HG03432 (cell line): ENCODE results near the gene RASSF1.
A peak's percentile ranks its signal among the peaks of the same experiment; 100 is the strongest.

Source experiments
- ATAC-seq: cut with Tn5 transposase; IDR thresholded peaks from one replicate; pipeline ENCODE4 v1.9.1; 2021; ENCODE audit warnings: mild to moderate bottlenecking, moderate library complexity; ENCODE audit not compliant: unreplicated experiment

Gene RASSF1

GRCh38 chr3:50302095-50303012, 38.3 kb downstream of the RASSF1 start:
- no peak for ATAC-seq

GRCh38 chr3:50300681-50301254, 39.9 kb downstream of the RASSF1 start:
- ATAC-seq: no peak

DNA sequence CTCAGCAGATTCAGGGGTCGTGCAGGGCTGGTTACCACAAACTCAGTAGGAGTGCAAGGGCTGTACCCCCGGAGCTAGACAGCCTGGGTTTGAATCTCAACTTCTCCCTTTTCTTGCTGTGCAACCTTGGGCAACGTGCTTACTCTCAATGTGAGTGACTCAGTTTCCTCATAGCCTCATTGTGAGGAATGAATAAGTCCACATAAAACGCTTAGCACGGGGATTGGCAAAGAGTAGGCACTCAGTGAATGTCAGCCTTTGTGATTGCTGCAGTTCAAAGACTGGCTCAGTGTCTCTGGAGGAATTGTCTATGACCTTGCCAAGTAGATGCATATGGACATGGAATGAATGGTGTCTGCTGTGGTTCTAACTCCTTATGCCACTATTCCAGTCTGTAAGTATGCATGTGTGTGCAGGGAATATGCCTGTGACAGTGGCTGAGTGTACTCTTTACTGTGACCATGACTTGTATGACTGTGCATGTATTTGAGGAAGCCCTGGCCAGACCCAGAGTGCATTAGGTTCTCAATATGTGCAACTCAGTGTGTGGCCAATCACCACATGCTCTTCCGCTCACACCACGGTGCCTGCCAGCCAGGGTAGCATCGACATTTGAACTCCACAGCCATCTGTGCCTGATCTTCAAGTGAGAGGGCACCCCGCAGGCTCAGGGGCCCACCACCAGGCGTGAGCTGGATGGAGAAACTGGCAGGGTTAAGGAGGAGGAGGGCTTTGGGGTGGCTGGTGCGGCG, 40.5 kb downstream of the RASSF1 start:
- ATAC-seq: no peak

- ATAC-seq: no peak
Observed at GRCh38 chr3:50299638-50299928, 41.1 kb downstream of the RASSF1 start.

DNA sequence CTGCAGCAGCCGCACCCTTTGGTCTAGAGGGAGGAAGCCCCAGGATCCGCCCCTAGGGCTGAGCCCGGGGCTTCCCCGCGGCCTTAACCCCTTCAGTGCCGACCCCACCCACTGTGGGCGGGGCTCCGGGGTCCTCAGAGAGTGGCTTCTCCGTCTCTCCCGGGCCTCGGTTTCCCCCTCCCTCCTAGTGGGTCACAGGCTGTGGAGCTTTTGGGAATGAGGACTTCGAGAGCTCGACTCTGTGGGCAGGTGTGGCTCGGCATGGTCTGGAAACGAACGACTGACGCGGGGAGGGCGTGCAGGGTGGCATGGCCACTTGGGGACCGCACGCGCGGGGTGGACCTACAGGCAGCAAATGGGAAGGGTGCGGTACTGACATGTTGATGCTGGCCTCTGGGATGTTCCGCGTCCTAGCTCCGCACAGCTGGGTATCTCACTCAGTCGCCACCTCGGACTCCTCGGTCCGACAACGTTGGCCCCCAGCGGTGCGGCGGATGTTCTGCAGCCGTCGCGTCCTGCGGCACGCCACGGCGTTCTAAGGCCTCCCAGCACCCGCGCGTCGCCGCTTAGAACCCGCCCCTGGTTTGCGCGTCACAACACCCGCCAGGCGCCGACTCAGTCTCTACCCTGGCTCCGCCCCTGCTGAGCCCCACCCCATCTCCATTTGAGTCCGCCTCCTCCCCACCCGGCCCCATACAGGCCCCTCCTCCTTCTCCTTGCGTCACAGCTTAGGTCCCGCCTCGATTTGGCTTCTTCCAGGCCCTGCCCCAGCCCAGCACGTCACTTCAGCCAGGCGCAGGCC, 41.6 kb downstream of the RASSF1 start, which contains the start of the genes HYAL3 and NAA80:
Gene HYAL3 (minus strand): TSS at position 570 of the 802 bp plus-strand sequence. CDS start 3,803 bp downstream, outside the sequence.
Gene NAA80 (minus strand): TSS at position 570 of the 802 bp plus-strand sequence. CDS start 1,942 bp downstream, outside the sequence.
- ATAC-seq: peak; percentile 88

DNA sequence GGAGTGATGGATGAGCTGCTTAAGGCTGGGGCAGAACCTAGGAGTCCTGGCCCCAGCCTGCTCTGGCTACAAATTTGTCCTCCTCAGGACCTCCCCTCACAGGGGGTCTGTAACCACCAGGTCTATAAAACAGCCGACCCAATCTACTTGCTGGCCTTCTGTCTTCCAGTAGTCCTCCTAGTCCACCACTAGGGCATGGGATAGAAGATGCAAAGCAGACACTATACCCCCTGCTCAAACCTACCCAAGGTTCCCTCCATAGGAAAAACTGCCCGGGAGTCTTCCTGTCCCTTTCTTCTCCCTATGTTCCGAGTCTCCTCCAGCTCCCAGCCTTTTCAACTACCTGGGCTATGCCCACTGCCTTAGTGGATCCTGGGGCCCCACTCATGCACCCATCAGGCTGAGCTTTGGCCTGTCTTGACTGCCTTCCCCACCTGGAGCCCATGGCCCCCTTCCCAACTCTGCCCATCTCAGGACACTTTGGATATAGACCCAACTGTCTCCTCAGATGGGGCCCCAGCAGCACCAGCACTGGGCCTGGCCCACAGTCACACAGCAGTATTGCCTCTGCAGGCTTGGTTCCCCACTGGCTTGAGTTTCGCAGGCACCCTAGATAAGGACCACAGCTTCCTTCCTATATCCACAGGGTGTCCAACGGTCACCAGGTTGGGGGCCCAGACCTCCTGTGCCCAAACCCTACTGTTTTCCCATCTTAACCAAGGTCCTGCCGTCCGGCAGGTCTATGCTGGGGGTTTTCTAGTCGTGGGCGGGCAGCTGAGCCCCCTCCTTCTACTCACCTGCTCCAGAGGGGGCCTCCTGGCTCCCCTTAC, 42.5 kb downstream of the RASSF1 start:
- no peak for ATAC-seq

GRCh38 chr3:50297384-50297775, 43.3 kb downstream of the RASSF1 start:
- ATAC-seq: no peak

DNA sequence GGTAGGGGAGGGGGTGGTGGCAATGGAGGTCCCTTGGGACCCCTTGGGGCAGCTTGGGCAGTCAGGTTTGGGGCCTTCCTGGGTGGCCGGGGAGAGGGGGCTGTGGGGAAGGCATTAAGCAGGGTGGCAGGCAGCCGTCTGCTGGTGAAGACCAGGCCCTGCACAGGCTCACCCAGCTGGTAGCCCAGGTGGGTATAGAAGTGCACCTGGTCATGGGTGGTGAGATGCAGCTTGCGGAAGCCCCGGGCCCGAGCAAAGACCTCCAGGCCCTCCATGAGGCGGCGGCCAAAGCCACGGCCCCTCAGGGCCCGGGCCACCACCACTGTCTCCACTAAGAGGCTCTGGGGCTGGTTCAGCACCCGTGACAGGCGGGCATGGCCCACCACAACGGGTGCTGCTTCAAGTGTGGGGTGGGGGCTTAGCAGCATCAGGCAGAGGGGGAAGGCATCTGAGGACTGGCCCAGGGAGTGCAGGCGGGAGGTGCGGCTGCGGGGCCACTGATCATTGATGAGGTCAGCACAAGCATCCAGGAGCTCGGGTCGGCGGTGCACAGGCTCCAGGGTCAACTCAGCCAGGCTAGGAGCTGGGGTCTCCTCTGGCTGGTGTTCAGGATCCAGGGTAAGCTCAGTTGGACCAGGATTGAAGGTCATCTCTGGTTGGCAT, 43.8 kb downstream of the RASSF1 start:
- ATAC-seq: no peak

- no peak for ATAC-seq
Observed at GRCh38 chr3:50295553-50296431, 44.8 kb downstream of the RASSF1 start.

GRCh38 chr3:50294492-50295403, 45.9 kb downstream of the RASSF1 start:
- no peak for ATAC-seq

GRCh38 chr3:50294089-50294488, 46.5 kb downstream of the RASSF1 start:
- ATAC-seq: no peak

- no peak for ATAC-seq
Observed at GRCh38 chr3:50293079-50293801, 47.4 kb downstream of the RASSF1 start.

DNA sequence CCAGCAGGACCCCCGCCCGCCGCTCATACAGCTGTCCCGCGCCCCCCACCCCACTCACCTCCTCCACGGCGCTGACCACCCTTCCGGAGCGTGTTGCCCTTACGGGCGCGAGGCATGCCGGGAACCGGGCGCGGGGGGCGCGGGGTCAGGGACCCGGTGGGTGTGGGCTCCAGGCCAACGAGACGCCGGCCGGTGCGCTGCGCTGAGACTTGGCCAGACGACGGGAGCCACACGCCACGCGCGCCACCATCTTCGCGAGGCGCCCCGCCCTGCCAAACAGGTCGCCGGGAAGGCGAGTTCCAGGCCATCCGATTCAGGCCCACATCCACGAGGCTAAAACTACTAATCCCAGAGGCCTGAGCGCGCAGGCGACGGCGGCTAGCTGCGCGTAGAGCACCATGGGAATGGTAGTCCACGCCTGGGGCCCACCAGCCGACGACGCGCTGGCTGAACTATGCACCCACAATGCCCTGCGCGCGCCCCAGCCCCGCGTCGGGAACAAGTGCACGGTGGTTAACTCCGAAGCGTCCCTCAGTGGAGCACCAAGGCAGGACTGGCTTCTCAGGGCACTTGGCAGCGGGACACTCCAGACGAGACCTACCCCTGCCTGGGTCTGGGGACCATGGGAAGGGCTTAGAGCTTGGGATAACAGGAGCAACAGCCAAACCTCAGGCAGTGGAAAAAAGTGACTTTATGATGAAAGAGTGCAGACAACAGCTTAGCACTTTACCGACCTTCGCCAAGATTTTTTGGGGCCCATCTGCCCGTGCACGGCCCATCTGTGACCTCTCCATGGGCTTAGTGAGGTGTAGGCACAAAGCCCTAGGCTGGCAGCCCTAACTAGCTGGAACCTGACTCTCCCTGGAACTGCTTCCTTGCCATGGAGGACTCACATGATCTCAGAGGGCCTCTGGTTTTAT, 48.2 kb downstream of the RASSF1 start, which contains the start of gene IFRD2:
Gene IFRD2 (minus strand): TSS at position 271 of the 920 bp plus-strand sequence. CDS start 155 bp downstream, at position 116.
- peak; percentile 93 for ATAC-seq

DNA sequence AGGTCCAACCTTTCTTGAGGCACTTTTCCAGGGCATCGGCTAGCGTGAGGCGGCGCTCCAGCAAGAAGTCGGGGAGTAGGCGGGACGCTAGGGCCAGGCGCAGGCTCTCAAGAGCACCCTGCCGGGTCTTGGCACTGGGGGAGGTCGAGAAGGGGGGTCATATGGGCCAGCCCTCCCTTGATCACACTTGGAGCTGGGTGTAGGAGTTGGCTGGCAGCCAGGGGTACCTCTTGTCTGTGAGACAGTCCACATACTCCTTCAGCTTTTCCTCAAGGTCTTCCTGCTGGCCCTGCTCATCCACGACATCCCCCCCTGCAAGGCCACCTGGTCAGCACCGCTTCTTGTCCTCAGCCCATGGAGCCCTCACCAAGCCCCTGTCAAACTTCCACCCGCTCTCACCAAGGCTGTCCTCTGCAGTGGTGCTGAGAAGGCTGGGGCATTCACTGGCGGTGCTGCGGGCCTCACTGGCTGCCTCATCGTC, 50.4 kb downstream of the RASSF1 start:
- ATAC-seq: no peak

- no peak for ATAC-seq
Observed at GRCh38 chr3:50289130-50289529, 51.5 kb downstream of the RASSF1 start.
